ENCODE measurements around the gene FAH. TPM values are rescaled to one million over a fixed set of nuclear protein-coding genes. Genes with fewer than 3 reads are reported as not detected.
"Not testable (repeated sequence)": the region's sequence is repeated elsewhere in the genome, so short reads cannot be mapped to it uniquely, and the experiment has no call there.

FAH gene
- total and polyA plus RNA-seq, 2 experiments from 2014 or later: 16.3 to 20.3 TPM

DNA sequence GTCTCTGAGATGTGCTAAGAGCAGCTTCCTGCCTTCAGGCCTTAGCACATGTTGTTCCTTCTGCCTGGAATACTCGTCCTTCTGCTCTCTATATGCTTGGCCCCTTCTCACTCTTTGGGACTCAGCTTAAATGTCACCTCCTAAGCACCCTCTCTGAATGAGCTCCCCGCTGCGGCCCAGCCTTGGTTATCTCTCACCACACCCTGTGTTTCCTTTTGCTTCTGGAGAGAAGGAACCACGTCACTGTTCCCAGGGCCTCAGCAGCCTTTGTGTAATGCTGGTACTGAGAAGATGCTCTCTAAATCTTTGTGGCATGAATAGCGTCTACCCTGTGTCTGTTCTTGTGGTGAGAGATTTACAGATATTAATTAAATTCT lies 2.2 kb downstream of the FAH start (continued):
- TF ChIP-seq, protein P1, sequence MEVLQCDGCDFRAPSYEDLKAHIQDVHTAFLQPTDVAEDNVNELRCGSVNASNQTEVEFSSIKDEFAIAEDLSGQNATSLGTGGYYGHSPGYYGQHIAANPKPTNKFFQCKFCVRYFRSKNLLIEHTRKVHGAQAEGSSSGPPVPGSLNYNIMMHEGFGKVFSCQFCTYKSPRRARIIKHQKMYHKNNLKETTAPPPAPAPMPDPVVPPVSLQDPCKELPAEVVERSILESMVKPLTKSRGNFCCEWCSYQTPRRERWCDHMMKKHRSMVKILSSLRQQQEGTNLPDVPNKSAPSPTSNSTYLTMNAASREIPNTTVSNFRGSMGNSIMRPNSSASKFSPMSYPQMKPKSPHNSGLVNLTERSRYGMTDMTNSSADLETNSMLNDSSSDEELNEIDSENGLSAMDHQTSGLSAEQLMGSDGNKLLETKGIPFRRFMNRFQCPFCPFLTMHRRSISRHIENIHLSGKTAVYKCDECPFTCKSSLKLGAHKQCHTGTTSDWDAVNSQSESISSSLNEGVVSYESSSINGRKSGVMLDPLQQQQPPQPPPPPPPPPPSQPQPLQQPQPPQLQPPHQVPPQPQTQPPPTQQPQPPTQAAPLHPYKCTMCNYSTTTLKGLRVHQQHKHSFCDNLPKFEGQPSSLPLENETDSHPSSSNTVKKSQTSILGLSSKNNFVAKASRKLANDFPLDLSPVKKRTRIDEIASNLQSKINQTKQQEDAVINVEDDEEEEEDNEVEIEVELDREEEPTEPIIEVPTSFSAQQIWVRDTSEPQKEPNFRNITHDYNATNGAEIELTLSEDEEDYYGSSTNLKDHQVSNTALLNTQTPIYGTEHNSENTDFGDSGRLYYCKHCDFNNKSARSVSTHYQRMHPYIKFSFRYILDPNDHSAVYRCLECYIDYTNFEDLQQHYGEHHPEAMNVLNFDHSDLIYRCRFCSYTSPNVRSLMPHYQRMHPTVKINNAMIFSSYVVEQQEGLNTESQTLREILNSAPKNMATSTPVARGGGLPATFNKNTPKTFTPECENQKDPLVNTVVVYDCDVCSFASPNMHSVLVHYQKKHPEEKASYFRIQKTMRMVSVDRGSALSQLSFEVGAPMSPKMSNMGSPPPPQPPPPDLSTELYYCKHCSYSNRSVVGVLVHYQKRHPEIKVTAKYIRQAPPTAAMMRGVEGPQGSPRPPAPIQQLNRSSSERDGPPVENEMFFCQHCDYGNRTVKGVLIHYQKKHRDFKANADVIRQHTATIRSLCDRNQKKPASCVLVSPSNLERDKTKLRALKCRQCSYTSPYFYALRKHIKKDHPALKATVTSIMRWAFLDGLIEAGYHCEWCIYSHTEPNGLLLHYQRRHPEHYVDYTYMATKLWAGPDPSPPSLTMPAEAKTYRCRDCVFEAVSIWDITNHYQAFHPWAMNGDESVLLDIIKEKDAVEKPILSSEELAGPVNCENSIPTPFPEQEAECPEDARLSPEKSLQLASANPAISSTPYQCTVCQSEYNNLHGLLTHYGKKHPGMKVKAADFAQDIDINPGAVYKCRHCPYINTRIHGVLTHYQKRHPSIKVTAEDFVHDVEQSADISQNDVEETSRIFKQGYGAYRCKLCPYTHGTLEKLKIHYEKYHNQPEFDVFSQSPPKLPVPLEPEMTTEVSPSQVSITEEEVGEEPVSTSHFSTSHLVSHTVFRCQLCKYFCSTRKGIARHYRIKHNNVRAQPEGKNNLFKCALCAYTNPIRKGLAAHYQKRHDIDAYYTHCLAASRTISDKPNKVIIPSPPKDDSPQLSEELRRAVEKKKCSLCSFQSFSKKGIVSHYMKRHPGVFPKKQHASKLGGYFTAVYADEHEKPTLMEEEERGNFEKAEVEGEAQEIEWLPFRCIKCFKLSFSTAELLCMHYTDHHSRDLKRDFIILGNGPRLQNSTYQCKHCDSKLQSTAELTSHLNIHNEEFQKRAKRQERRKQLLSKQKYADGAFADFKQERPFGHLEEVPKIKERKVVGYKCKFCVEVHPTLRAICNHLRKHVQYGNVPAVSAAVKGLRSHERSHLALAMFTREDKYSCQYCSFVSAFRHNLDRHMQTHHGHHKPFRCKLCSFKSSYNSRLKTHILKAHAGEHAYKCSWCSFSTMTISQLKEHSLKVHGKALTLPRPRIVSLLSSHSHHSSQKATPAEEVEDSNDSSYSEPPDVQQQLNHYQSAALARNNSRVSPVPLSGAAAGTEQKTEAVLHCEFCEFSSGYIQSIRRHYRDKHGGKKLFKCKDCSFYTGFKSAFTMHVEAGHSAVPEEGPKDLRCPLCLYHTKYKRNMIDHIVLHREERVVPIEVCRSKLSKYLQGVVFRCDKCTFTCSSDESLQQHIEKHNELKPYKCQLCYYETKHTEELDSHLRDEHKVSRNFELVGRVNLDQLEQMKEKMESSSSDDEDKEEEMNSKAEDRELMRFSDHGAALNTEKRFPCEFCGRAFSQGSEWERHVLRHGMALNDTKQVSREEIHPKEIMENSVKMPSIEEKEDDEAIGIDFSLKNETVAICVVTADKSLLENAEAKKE (CRISPR knock-in tag; IDR thresholded peaks at IDR 0.05): no peak
- TF ChIP-seq NANOG (IDR thresholded peaks at IDR 0.05; ENCODE audit: borderline replicate concordance) (no peak), POLR2AphosphoS5 (IDR thresholded peaks at IDR 0.05; ENCODE audit: low read depth) (no peak), ZNF331 (CRISPR knock-in tag; IDR thresholded peaks at IDR 0.05; ENCODE audit: low read depth) (no peak), EZH2 (IDR thresholded peaks at IDR 0.05; ENCODE audit: low read depth, unreplicated experiment) (no peak), ZNF114 (CRISPR knock-in tag; IDR thresholded peaks at IDR 0.05) (no peak)

DNA sequence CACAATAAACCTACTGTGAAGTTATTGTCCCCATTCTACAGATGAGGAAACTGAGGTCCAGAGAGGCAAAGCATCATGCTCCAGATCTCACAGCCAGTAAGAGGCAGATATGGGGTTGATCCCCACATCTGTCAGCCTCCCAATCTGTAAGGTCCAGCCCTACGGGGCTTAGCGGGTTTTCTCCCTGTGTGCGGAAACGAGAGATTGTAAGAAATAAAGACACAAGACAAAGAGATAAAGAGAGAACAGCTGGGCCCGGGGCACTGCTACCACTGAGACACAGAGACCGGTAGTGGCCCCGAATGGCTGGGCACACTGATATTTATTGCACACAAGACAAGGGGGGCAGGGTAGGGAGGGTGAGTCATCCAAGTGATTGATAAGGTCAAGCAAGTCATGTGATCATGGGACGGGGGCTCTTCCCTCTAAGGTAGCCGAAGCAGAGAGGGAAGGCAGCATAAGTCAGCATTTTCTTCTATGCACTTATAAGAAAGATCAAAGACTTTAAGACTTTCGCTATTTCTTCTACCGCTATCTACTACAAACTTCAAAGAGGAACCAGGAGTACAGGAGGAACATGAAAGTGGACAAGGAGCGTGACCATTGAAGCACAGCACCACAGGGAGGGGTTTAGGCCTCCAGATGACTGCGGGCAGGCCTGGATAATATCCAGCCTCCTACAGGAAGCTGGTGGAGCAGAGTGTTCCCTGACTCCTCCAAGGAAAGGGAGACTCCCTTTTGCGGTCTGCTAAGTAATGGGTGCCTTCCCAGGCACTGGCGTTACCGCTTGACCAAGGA lies 2.8 kb downstream of the FAH start:
- not testable (repeated sequence) for H3K9me3 Mint-ChIP-seq; H3K36me3 ChIP-seq (ENCODE audit: insufficient read depth); H3K27me3 ChIP-seq (ENCODE audit: insufficient read depth); H3K27ac ChIP-seq (ENCODE audit: low read depth); H3K4me2 ChIP-seq; H3K9me2 ChIP-seq (ENCODE audit: insufficient read depth); H3K79me2 ChIP-seq (replicated peaks; ENCODE audit: insufficient read depth); ATAC-seq; H3K4me3 Mint-ChIP-seq; H3K36me3 Mint-ChIP-seq (ENCODE audit: low read depth); DNase-seq (ENCODE audit: low spot score); H3F3A ChIP-seq (replicated peaks; ENCODE audit: low read depth); H2AFZ ChIP-seq; H3K4me3 ChIP-seq; H4K20me1 ChIP-seq (replicated peaks; ENCODE audit: insufficient read depth); H3K27ac Mint-ChIP-seq
- H3K27me3 Mint-ChIP-seq (ENCODE audit: insufficient read depth, low read depth, poor library complexity): peaks cover 19% of the 10 kb centered on the region
- H3K4me1 Mint-ChIP-seq: peaks cover 35% of the 10 kb centered on the region
- peaks cover 23% of the 10 kb centered on the region for H3K4me1 ChIP-seq (ENCODE audit: insufficient read depth)
